ENCODE data around the gene RAB41. TPM values are rescaled to one million over a fixed set of nuclear protein-coding genes. Genes with fewer than 3 reads are reported as not detected.

Gene RAB41
- total and polyA plus RNA-seq, 2 of the 13 experiments (the other 11 are each of a cell fraction or from before 2014, with no cell fraction given) = not detected

DNA sequence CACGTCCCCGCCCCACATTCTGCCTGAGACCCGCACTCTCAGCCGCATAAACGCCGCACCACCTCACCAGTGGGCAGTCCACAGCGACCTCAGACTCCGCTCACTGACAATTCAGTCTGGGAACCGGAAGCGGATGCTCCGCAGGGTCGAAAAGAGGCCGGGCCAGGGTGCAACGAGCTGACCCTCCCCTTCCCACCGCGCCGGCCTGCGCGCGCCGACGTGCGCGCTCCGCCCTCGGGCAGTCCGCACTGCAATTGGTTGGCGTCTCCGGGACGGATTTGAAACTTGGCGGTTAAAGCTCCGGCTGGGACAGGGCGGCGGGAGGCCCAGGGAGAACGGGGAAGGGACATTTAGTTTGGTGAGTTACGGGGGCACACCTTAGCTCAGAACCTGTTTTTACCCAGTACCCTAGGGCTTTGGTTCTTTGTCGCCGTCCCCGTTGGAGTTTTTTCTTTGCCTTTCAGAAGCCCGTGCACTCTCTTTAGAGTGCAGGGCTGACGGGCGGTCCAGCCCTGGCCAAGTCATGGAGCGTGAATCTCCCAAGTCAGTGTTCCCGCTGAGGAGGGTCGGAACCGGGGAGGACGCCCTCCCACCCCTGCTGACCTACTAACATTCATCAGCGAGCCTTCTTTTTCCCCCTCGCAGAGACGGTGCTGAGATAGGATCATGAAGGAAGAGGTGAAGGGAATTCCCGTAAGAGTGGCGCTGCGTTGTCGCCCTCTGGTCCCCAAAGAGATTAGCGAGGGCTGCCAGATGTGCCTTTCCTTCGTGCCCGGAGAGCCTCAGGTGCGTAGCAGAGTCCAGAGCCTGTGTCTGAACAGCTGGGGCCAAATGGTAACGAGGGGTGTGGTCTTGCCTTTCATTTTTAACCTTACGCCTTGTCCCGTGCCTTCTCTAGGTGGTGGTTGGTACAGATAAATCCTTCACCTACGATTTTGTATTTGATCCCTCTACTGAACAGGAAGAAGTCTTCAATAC lies 8.1 kb downstream of the RAB41 start, which contains the start of the genes KIF4A and PDZD11 (continued):
- TF ChIP-seq, protein P1, sequence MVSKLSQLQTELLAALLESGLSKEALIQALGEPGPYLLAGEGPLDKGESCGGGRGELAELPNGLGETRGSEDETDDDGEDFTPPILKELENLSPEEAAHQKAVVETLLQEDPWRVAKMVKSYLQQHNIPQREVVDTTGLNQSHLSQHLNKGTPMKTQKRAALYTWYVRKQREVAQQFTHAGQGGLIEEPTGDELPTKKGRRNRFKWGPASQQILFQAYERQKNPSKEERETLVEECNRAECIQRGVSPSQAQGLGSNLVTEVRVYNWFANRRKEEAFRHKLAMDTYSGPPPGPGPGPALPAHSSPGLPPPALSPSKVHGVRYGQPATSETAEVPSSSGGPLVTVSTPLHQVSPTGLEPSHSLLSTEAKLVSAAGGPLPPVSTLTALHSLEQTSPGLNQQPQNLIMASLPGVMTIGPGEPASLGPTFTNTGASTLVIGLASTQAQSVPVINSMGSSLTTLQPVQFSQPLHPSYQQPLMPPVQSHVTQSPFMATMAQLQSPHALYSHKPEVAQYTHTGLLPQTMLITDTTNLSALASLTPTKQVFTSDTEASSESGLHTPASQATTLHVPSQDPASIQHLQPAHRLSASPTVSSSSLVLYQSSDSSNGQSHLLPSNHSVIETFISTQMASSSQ (IDR thresholded peaks at IDR 0.05; ENCODE audit: low read depth) = no peak
- TF ChIP-seq, protein P1 (CRISPR knock-in tag; IDR thresholded peaks at IDR 0.05; ENCODE audit: borderline replicate concordance) = no peak
- TF ChIP-seq EP300 (IDR thresholded peaks at IDR 0.05; ENCODE audit: low read depth in 2 of 2, low read length in 2 of 2) = no peak
- TF ChIP-seq EP300 (CRISPR knock-in tag; IDR thresholded peaks at IDR 0.05; ENCODE audit: borderline replicate concordance) = no peak
- TF ChIP-seq RBFOX2 (IDR thresholded peaks at IDR 0.05; ENCODE audit: low read depth, low read length) = peak; percentile 68
- no peak for TF ChIP-seq AHR (CRISPR knock-in tag; IDR thresholded peaks at IDR 0.05)
- no peak for TF ChIP-seq PRDM4 (CRISPR knock-in tag; IDR thresholded peaks at IDR 0.05; ENCODE audit: borderline replicate concordance)
- TF ChIP-seq, protein P2, sequence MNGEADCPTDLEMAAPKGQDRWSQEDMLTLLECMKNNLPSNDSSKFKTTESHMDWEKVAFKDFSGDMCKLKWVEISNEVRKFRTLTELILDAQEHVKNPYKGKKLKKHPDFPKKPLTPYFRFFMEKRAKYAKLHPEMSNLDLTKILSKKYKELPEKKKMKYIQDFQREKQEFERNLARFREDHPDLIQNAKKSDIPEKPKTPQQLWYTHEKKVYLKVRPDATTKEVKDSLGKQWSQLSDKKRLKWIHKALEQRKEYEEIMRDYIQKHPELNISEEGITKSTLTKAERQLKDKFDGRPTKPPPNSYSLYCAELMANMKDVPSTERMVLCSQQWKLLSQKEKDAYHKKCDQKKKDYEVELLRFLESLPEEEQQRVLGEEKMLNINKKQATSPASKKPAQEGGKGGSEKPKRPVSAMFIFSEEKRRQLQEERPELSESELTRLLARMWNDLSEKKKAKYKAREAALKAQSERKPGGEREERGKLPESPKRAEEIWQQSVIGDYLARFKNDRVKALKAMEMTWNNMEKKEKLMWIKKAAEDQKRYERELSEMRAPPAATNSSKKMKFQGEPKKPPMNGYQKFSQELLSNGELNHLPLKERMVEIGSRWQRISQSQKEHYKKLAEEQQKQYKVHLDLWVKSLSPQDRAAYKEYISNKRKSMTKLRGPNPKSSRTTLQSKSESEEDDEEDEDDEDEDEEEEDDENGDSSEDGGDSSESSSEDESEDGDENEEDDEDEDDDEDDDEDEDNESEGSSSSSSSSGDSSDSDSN (CRISPR knock-in tag; IDR thresholded peaks at IDR 0.05) = no peak
- TF ChIP-seq, protein P3, sequence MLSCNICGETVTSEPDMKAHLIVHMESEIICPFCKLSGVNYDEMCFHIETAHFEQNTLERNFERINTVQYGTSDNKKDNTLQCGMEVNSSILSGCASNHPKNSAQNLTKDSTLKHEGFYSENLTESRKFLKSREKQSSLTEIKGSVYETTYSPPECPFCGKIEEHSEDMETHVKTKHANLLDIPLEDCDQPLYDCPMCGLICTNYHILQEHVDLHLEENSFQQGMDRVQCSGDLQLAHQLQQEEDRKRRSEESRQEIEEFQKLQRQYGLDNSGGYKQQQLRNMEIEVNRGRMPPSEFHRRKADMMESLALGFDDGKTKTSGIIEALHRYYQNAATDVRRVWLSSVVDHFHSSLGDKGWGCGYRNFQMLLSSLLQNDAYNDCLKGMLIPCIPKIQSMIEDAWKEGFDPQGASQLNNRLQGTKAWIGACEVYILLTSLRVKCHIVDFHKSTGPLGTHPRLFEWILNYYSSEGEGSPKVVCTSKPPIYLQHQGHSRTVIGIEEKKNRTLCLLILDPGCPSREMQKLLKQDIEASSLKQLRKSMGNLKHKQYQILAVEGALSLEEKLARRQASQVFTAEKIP (CRISPR knock-in tag; IDR thresholded peaks at IDR 0.05; ENCODE audit: borderline replicate concordance) = no peak
- no peak for TF ChIP-seq DNMT3B (CRISPR knock-in tag; conservative IDR thresholded peaks at IDR 0.05)
- no peak for TF ChIP-seq ZNF775 (CRISPR knock-in tag; IDR thresholded peaks at IDR 0.05; ENCODE audit: borderline replicate concordance)
- TF ChIP-seq SP2 (CRISPR knock-in tag; IDR thresholded peaks at IDR 0.05) = peak; percentile 38; the same call in 1 of the 2 replicates
